ENCODE data around the gene TRAF7.
A peak's percentile ranks its signal among the peaks of the same experiment; 100 is the strongest.

TRAF7 gene

DNA sequence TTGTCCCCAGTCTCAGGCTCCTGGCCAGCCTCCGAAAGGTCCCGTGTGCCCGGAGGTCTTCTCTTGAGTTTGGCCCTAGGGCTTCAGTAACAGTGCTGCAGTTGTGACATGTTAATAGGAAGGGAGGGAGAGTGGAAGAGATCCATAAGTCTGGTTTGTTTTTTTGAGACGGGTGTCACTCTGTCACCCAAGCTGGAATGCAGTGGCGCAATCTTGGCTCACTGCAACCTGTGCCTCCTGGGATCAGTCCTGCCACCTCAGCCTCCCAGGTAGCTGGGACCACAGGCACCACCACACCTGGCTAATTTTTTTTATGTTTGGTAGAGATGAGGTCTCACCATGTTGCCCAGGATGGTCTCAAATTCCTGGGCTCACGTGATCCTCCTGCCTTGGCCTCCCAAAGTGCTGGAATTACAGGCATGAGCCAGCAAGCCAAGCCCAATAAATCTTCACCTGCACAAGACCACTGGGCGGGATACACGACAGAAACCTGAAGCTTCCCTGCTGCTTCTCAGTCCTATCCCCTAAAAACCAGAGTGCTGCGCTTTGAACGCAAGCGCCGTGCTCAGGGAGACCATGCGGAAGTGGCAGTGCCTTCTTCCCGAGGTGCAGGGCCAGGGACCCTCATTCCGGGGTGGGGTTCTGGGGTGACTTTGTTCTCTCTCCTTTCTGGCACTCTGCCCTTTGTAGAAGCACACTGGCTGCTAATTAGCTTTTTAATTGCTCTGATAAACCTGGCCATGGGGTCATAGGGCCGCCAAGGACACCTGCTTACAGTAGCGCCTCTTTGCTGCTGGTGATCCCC lies 10.9 kb downstream of the TRAF7 start:
- DNase-seq, result no peak

DNA sequence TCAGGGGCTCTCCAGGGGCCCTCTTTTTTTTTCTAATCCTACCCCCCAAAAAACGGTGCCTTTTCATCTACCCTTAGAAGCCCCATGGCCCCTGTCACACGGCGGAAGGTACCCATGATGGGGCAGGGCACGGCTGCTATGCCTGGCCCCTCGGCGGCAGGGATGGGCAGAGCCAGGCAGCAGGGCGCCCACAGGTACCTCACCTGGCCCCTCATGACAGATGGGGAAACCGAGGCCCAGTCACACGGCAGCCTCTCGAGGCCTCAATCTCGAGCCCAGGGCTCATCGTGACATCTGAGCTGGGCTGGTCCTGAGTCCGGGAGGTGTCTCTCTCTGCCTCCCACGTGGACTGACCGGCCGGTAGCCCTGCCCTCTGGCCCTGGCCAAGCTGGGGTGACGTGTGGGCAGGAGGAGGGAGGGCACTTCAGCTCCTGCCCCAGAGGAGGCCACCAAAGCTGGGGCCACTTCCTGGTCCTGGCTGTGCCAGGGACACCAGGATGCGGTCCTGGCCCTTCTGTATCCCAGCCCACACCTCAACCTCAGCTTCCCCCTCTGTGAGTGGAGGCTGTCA lies 11.6 kb downstream of the TRAF7 start:
- DNase-seq, result no peak

DNA sequence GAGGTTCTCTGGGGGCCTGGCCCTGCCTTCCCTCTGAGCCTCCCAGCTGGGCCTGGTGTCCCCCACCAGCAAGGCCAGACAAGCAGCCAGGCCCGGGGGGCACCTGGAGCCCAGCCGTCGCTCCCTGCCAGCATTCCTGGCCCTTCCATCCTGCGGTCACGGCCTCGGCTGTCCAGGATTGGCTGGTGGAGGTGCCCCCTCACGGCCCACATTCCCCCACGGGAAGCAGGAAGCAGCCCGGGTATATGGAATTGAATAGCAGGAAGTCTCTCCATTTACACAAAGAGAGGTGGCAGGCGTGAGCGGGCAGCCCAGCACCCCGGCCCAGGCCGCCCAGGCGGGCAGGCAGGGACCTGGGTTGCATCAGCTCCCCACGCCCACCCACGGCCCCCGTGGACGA lies 14.5 kb downstream of the TRAF7 start:
- no peak for DNase-seq

DNA sequence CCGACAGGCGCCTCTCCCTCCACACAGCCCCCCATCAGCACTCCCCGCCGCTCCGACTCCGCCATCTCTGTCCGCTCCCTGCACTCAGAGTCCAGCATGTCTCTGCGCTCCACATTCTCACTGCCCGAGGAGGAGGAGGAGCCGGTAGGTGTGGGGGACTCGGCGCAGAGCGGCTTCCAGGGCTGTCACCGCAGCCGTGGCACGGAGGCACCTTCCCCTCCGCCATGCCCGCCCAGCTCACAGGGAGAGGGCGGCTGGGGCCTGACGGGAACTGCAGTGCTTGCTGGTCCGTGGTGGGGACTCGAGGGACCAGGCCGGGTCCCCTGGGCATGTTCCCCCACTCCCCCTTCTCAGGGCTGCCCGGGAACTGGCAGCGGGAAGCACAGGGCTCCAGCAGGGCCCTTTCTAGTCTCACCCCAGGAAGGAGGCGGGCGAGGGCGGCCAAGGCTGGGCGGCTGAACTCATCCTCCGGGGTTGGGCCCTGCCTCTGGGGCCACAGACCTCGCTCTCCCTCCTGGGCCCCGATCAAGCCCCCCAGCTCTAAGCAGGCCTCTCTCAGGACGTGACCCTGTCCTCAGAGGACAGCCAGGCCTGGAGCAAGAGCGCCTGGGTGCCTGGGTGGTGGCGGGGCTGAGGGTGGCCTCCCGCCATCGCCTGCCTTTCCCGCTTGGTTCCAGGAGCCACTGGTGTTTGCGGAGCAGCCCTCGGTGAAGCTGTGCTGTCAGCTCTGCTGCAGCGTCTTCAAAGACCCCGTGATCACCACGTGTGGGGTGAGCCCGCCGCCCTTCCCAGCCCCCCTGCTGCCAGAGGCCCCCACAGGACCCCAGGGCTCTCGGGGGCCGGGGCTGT lies 15.2 kb downstream of the TRAF7 start:
- DNase-seq, result no peak

DNA sequence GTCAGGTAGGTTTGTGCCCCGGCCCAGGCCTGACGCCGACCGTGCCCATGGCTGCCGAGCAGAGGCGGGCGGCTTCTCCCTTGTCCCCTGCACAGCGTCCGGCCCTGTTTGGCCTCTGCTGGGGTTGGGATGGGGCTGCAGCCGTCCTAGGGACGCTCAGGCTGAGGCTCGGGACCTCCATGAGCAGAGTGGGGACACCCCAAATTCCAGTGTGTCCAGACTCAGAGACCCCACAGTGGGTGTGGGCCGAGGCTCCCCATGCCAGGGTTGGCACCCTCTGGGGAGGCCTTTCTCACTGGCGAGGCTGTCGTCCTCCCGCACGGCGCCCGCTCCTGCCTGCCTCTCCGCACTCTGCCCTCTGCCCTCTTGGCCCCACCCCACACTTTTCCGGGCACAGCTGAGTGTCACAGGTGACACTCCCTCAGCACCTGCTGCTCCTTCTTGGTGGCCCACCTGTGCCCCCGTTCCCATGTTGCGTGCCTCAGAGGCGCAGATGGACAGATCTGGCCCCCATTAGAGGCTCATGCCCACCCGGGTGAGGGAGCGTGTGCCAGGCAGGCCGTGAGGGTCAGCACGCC lies 16.1 kb downstream of the TRAF7 start:
- no peak for DNase-seq

DNA sequence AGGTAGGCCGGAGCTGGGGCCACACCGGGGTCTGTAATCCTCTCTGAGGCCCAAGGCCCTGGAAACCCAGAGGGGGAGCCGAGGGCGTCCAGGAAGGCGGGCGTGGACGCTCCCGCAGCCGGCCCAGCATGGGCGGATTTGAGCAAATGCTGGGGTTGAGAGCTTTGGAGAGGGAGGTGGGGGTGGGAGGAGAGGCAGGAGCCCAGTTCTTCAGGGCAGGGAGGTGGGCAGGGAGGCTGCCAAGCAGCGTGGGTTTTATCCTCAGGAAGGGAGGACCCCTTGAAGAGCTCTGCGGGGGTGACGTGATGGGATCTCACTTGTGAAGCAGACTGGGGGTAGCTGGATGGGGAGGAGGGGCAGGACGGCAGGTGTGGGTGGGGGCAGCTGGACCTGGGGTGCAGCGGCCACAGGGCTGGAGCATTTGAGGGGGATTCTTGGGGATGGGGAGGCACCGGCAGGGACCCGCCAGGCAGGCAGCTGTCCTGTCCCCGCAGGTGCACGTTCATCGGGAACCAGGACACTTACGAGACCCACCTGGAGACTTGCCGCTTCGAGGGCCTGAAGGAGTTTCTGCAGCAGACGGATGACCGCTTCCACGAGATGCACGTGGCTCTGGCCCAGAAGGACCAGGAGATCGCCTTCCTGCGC lies 17.2 kb downstream of the TRAF7 start:
- no peak for DNase-seq

DNA sequence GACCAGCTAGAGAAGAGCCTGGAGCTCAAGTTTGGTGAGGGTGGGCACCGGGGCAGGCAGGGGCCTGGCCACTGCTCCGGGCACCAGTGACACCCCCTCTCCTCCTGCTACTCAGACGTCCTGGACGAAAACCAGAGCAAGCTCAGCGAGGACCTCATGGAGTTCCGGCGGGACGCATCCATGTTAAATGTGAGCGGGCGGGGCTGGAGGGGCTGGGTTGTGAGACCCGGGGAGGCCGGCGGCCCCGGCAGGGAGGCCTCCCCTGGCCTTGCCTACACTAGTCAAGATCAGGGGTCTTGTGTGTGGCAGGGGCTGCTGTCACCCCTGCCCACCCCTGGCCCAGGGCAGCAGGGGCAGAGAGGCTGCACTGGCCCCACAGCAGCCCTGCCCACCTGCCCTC lies 17.8 kb downstream of the TRAF7 start:
- DNase-seq, result no peak

DNA sequence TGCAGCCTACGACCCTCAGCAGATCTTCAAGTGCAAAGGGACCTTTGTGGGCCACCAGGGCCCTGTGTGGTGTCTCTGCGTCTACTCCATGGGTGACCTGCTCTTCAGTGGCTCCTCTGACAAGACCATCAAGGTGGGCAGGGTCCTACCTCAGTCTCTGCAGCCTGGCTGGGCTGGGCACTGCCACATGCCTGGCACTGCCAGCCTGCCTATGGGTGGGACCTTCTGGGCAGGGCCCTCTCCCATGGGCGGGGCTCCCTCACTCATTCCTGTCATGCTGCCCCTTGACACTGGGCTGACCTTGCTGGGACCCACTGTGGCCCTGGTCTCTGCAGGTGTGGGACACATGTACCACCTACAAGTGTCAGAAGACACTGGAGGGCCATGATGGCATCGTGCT lies 18.3 kb downstream of the TRAF7 start:
- no peak for DNase-seq

DNA sequence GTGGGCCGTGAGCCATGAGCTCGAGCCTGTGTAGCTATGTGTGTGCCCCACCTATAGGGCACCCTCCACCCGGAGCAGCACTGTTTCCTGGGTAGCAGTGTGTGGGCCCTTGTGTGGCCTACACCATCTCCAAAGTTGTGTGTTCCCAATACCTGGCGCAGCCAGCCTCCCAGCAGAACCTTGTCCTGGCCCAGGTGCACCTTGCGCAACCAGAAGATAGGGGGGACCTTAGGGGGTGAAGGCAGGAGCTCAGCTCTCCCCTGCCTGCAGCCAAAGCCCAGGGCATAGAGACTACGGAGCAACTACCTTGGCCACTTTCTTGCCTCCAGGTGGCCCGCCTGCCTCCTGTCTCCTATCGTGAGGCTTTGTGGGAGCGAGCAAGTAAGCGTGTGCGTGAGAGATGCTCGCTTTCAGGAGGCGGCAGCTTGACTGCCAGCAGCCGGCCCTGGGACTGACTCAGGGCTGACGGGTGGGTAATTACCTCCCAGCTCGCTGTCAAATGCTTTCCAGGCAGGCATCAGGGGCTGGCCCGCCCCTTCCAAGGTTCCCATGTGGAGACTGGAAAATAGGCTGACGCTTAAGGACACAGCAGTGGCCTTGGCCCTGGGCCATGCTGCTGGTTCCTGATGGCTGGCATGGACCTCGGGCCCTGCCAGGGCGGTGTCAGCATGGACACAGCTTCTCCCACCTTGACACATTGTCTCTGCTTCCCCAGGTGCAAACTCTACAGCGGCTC lies 19.0 kb downstream of the TRAF7 start:
- DNase-seq, result no peak

DNA sequence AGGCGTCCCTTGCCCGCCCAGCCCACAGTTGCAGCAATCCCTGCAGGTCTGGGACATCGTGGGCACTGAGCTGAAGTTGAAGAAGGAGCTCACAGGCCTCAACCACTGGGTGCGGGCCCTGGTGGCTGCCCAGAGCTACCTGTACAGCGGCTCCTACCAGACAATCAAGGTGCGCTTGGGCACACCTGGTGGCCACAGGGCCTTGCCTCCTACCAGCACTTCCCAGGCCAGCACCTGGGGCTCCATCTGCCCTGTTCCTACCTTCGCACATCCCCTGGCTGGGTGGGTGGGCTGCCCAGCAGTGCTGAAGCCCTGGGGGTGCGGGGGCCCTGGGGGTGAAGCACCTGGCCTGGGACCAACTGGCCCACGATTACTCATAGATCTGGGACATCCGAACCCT lies 19.9 kb downstream of the TRAF7 start:
- no peak for DNase-seq

DNA sequence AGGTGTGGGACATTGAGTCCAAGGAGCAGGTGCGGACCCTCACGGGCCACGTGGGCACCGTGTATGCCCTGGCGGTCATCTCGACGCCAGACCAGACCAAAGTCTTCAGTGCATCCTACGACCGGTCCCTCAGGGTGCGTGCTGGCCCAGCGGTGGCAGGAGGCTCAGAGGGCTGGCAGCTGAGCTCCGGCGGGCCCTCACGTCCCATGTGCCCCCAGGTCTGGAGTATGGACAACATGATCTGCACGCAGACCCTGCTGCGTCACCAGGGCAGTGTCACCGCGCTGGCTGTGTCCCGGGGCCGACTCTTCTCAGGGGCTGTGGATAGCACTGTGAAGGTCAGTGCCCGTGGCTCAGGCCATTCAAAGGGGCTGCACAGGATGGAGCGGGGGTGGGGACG lies 20.5 kb downstream of the TRAF7 start:
- DNase-seq, result no peak

DNA sequence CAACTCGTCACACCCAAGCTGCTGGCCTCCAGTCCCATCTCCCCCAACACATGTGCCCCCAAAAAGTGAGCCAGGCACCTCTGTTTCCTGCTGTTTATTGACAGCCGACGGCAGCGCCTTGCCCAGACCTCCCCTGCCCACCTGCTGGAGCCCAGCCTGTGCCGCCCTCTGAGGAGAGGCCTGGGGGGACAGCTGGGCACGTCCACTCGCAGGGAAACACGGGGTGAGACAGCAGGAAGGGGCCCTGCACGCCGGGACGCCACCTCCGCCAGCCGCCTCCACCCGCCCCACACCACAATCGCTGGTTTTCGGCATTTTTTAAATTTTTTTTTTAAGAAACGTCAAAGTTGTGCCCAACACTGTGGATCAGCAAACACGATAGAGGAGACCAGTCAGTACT lies 21.5 kb downstream of the TRAF7 start:
- no peak for DNase-seq

DNA sequence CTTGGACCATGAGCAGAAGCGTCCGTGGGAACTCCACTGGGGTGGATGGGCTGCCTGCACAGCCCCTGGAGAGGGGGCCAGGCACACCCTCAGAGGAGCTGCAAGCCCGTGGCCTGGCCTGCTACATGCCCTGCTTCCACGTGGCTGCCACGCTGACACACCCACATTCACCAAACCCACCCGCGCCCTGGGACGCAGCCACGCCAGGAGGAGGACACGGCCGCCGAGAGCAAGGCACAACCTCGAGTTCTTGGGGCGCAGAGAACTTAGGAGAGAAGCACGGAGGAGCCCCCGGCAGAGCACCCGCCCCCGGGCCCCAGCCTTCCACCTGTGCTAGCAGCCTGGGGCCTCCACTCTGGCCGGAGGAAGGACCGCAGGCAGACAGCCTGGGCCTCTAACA lies 22.0 kb downstream of the TRAF7 start:
- no peak for DNase-seq

DNA sequence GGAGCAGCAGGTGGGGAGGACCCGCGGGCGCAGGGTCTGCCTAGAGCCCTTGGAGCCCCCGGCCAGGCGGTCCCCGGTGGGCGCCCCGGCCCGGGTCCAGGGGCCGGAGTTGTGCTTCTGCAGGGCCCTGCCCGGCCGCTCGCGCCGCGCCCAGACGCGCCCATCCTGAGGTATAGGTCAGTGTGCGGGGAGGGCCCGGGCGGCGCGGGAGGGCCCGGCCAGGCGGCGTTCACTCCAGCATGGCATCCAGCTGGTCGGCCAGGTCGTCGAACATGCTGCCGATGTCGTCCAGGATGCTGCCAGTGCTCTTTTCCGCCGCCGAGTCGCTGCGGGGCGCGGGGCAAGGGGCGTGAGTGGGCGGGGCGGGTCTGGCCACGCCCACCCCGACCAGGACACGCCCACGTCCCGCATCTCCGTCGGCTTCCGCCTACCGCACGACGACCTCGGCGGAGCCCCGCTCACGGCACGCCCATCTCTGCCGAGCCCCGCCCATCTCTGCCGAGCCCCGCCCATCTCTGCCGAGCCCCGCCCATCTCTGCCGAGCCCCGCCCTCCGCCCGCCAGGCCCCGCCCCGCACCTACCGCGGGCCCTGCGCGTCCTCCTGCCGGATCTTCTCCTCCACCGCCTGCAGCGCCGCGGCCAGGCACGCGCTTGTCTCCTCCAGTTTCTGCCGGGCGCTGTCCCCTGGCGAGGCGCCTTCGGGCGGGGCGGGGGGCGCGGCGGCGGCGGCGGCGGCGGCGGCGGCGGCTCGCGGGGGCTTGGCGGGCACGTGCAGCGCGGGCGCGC lies 22.9 kb downstream of the TRAF7 start:
- peak; percentile 60 for DNase-seq

DNA sequence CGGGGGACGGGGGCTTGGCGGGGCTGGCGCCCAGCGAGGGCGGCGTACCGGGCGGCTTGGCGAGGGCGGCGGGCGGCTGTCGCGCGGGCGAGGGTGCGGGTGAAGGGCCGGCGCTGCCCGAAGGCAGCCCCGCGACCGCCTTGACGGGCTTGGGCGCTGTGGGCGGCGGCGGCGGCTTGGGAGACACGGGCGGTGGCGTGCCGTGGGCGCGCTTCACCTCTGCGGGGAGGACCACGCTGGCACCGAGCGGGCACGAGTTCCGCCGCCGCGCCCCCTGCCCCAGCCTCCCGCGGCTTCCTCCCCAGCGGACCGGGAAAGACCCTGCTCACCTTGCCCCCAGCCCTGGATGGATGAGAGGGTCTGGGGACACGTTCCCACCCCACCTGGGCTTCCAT lies 23.5 kb downstream of the TRAF7 start:
- DNase-seq, result no peak

DNA sequence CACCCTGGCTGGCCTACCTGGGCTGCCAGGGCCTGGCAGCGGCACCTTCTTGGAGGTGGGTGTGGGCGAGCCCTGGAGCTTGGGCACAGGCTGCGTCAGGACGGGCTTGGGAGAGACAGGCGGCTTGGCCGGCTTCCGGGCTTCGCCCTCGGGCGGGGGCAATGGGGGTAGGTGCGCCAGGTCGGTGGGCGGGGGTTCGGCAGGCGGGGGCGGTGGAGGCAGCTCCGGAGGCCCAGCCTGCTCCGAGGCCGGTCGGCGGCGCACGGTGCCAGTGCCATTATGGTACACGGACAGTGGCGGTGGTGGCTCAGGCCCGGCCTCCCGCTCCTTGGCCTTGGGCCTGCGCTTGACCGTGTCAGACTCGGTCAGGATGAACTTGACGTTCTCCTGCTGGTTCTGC lies 24.0 kb downstream of the TRAF7 start:
- no peak for DNase-seq

DNA sequence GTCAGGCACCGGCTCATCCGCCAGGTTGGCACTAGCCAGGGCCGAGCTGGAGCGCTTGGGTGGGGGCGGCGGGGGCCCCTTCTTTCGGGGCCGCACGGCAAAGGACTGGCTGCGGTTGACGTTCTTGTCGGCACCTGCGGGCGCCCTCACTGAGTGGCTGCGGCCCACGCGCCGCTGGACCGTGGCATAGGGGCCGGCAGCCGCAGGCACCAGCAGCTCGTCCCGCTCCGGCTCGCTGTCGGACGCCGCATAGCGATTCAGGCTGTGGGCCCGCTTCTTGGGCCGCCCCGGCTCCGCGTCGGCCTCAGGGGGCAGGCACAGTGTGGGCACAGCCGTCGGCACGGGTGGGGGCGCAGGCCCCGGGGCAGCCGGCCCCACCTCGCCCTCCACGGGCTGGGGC lies 24.9 kb downstream of the TRAF7 start:
- DNase-seq, result no peak

DNA sequence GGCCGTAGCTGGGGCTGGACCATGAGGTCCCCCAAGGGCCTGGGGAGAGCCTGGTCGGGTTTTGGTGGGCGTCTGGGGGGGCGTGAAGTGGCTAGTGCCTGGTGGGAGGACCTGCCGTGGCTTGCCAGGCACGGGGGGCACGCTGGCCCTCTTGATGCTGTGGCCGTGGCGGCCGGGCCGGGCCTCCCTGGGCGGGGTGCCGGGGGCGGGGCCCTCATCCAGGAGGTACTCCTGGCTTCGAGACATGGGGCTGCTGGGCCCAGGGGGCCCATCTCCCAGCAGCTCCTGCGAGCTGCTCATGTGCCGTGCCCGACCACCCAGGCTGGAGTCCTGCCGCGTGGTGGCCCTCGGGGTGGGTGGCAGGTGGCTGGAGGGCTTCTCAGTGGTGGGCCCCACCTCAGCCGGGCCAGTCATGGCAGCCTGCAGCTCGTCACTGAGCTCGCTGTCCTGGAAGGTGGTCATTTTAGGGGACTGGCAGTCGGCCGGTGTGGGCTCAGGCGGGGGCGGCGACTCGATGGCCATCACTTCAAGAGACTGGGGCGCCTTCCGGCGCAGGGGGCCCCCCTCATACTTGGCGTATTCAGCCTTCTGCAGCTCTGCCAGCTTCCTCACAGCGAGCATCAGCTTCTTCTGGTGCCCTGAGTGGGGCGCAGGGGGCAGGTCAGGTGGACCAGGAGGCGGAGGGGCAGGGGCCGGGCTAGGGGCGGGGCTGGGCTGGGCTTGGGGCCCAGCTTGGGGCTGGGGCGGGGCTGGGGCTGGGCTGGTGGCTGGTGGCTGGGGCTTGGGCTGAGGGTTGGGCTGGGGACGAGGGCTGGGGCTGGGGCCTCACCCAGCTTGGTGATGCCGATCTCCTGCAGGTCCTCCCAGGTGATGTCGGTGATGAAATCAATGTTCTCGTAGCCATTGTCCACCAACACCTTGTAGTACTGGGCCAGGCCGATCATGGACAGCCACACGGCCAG lies 25.7 kb downstream of the TRAF7 start:
- DNase-seq, result no peak

DNA sequence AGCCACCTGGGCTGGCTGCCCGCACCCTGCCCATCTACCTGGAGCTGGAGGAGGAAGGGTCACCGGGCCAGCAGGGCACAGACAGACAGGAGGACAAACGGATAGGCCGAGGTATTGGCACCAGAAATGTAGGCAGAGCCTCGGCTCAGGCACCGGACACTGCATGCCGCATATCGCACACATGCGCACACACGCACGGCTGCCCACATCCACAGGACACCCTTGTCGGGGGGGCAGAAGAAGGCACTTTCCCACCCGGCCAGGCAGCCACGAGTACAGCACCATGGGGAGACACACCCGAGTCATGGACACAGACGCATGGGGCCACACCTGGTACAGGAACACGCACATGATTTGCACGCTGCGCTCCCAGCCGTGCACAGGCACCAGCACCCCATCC lies 26.4 kb downstream of the TRAF7 start:
- no peak for DNase-seq

DNA sequence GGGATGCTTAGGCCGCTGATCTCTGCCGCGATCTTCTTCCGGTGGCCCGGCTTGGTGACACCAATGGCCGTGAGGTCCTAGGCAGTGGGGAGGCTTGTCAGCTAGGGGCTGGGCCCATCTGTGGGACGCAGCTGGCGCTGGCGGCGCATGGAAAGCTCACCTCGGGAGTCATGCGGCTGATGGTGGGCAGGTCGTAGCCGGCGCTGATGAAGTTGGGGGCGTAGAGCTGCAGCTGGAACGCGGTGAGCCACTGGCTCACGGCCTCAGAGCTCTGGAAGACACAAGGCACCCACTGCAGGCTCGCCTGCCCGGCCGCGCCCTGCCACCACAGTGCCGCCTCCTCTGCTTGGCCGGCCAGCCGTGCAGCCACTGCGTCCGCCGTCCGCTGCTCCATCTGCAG lies 28.1 kb downstream of the TRAF7 start:
- DNase-seq, result no peak
